Stomach (tissue), 9 donors: ENCODE measurements around the gene SIK3. TPM values are rescaled to one million over a fixed set of nuclear protein-coding genes. Genes with fewer than 3 reads are reported as not detected.
A peak's percentile ranks its signal among the peaks of the same experiment; 100 is the strongest.
"Not testable (repeated sequence)": the region's sequence is repeated elsewhere in the genome, so short reads cannot be mapped to it uniquely, and the experiment has no call there.

Experiments
- DNase-seq, 2 donors: peaks; one replicate each; pipeline versions ENCODE4 v3.0.0 to v3.0.0-alpha.2; 2013 to 2019
- H3K27ac ChIP-seq, 5 donors: fragments of 200-600 bp in 4 of 5; sonication (generic) in 4 of 5; one replicate each; pipeline ENCODE4 v1.5.1; 2013 to 2019; ENCODE audit warnings: mild to moderate bottlenecking in 1 of 5, moderate library complexity in 1 of 5
- H3K27me3 ChIP-seq, 3 donors: fragments of 200-600 bp; sonication (generic); one replicate each; pipeline ENCODE4 v1.5.1; 2017 to 2019; ENCODE audit warnings: mixed run types in 1 of 3
- H3K36me3 ChIP-seq, 4 donors: fragments of 200-600 bp; sonication (generic); 1 replicate in 3 of 4; 2 replicates in 1 of 4; pipeline ENCODE4 v1.5.1; 2016 to 2019
- H3K4me1 ChIP-seq, 4 donors: fragments of 200-600 bp; sonication (generic); one replicate each; pipeline ENCODE4 v1.5.1; 2016 to 2019
- H3K4me3 ChIP-seq, 4 donors: fragments of 200-600 bp; sonication (generic) in 3 of 4; one replicate each; pipeline ENCODE4 v1.5.1; 2016 to 2019; ENCODE audit warnings: mild to moderate bottlenecking in 1 of 4
- H3K9me3 ChIP-seq, 4 donors: fragments of 200-600 bp; sonication (generic); one replicate each; pipeline ENCODE4 v1.5.1; 2016 to 2019
- CTCF ChIP-seq, 7 experiments: fragments of 450-650 bp in 4 of 7; fragments of 200-600 bp in 3 of 7; sonication (generic) in 3 of 7; IDR thresholded peaks; one replicate each; pipeline ENCODE4 v1.5.1; 2016 to 2019; ENCODE audit warnings: antibody characterized with exemption in 7 of 7, control low read depth in 2 of 7, mild to moderate bottlenecking in 1 of 7
- EP300 ChIP-seq: sonication (generic); formaldehyde crosslinking; IDR thresholded peaks from one replicate; pipeline ENCODE4 v1.6.1; 2017; ENCODE audit warnings: antibody characterized with exemption
- POLR2A ChIP-seq, 4 donors: fragments of 450-650 bp; IDR thresholded peaks; one replicate each; pipeline ENCODE4 v1.6.1; 2016; ENCODE audit warnings: antibody characterized with exemption in 4 of 4, control low read depth in 2 of 4, mild to moderate bottlenecking in 1 of 4, moderate library complexity in 1 of 4
- POLR2AphosphoS5 ChIP-seq, 3 donors: sonication (generic); formaldehyde crosslinking; IDR thresholded peaks; one replicate each; pipeline ENCODE4 v1.6.1; 2016; ENCODE audit warnings: antibody characterized with exemption in 3 of 3
- WGBS, 5 donors: extraction: QIAGEN DNeasy Blood & Tissue Kit in 3 of 5; methylation state at CpG; one replicate each; pipeline versions ENCODE4 v1.1.5 to v1.1.7; 2013 to 2018; 5-methylcytosine and 5-hydroxymethylcytosine counted together
- intact Hi-C: fragments of 100-400 bp; cut with DNase I; formaldehyde crosslinking; loops from one replicate; pipeline ENCODE4 v1.15.1; 2023; ENCODE audit warnings: low total_unique reads
- polyA plus RNA-seq, 3 donors: library from polyadenylated mRNA; stranded (reverse); fragments of 200-250 nt; gene quantifications; one replicate each; pipeline ENCODE4 v1.2.3, GENCODE V29; 2013
- total RNA-seq, 5 donors: library from RNA; depleted of rRNA; stranded (reverse); fragments of >200 nt; gene quantifications; one replicate each; pipeline versions ENCODE4 v1.1.0 to v1.2.3, GENCODE V29; 2014 to 2016
- donor health status: healthy with polysubstance abuse.
- donor health status: Bipolar disorder and iron deficiency.
- donor health status: healthy.

The SIK3 gene
- total and polyA plus RNA-seq, 8 donors, result 6.5 to 97.8 (median 23.7) TPM

- DNase-seq, result no peak
- H3K4me1 ChIP-seq, result peaks cover 16 to 52% (median 28%) of the 10 kb centered on the region in 4 donors
- no peaks in the 10 kb centered on the region for H3K9me3 ChIP-seq
- H3K27ac ChIP-seq, result no peak overlapping the region
- intact Hi-C loops, result no loop called here
- no peak overlapping the region for H3K4me3 ChIP-seq
- H3K36me3 ChIP-seq, result no peaks in the 10 kb centered on the region
- H3K27me3 ChIP-seq, result no peaks in the 10 kb centered on the region
- no peak for TF ChIP-seq POLR2A (IDR thresholded peaks at IDR 0.05)
- TF ChIP-seq POLR2AphosphoS5 (IDR thresholded peaks at IDR 0.05), result no peak
- TF ChIP-seq CTCF (IDR thresholded peaks at IDR 0.05), result no peak
- no peak for TF ChIP-seq EP300
Measured at GRCh38 chr11:117034901-117035300, 63.3 kb downstream of the SIK3 start.

DNA sequence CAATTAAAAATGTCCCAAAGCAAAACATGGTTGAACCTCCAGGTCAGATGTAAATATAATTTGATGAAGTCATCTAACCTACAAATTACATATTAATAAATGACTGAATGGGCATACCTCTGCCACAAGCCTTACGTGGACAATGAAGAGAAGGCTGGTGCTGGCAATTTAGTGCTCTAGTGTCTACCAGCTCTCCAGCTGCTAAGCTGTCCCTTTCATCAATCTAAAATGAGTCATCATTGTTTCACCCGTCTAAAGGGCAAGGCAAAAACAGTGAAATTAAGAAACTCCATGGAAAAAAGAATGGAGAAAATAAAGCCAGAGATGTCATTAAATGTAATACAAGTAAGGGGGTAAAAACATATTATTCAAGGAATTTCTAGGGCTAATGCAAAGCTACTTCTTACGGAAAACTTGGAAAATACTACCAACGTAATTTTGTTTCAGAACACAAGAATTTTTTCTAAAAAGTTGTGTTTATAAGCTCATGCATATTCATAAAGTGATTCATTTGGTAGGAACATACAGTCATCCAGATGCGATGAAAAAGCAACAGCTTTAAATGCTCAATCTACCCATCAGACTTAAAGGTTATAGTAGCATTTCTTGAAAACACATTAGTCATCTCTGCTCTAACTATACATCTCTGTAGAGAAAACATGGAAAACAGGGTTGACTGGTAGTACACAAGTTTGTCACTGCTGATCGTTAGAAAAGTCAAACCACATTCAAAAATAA is 71.5 kb downstream of the SIK3 start:
- no peak for DNase-seq
- no peaks in the 10 kb centered on the region for H3K9me3 ChIP-seq
- H3K36me3 ChIP-seq, result no peaks in the 10 kb centered on the region
- no peak overlapping the region for H3K4me3 ChIP-seq
- H3K27me3 ChIP-seq, result no peaks in the 10 kb centered on the region
- H3K27ac ChIP-seq, result no peak overlapping the region
- peaks cover 18 to 74% (median 38%) of the 10 kb centered on the region in 4 donors for H3K4me1 ChIP-seq
- 71 to 78% (median 77%) methylated on average over 6 of the region's 6 CpGs for WGBS, 5 donors
- TF ChIP-seq POLR2AphosphoS5 (IDR thresholded peaks at IDR 0.05), result no peak
- TF ChIP-seq POLR2A (IDR thresholded peaks at IDR 0.05), result no peak
- no peak for TF ChIP-seq EP300
- no peak for TF ChIP-seq CTCF (IDR thresholded peaks at IDR 0.05)
- intact Hi-C loops, result no loop called here

- intact Hi-C loops, H3K27ac ChIP-seq, H3K9me3 ChIP-seq, DNase-seq, H3K4me3 ChIP-seq, H3K27me3 ChIP-seq, H3K36me3 ChIP-seq: not testable (repeated sequence)
- H3K4me1 ChIP-seq, result peaks cover 29 to 87% (median 58%) of the 10 kb centered on the region in 4 donors
- WGBS, 5 donors, result 92 to 99% (median 96%) methylated on average over 7 of the region's 7 CpGs
Measured at GRCh38 chr11:117023707-117024106, 74.5 kb downstream of the SIK3 start.

DNA sequence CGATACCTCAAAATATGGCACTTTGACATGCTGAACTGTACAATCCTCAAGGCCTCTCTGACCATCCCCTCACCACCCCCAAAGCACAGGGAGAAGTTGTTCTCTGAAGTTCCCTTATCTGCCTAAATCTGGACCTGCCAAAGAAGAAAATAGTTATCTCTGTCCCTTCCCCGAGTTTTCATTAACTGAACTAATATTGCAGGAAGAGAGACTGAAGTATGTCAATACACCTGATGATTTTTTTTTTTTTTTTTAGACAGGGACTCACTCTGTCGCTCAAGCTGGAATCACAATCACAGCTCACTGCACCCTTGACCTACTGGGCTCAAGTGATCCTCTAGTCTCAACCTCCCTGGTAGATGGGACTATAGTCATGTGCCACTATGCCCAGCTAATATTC is 75.0 kb downstream of the SIK3 start:
- H3K27ac ChIP-seq, result no peak overlapping the region
- no peaks in the 10 kb centered on the region for H3K36me3 ChIP-seq
- no peaks in the 10 kb centered on the region for H3K9me3 ChIP-seq
- no peak for DNase-seq
- intact Hi-C loops, result no loop called here
- TF ChIP-seq CTCF (IDR thresholded peaks at IDR 0.05), result no peak
- TF ChIP-seq POLR2AphosphoS5 (IDR thresholded peaks at IDR 0.05), result no peak
- no peak for TF ChIP-seq EP300
- no peak for TF ChIP-seq POLR2A (IDR thresholded peaks at IDR 0.05)
- H3K27me3 ChIP-seq, result no peaks in the 10 kb centered on the region
- 49 to 67% (median 54%) methylated on average over 3 of the region's 3 CpGs for WGBS, 5 donors
- no peak overlapping the region for H3K4me3 ChIP-seq
- peaks cover 29 to 92% (median 60%) of the 10 kb centered on the region in 4 donors for H3K4me1 ChIP-seq

DNA sequence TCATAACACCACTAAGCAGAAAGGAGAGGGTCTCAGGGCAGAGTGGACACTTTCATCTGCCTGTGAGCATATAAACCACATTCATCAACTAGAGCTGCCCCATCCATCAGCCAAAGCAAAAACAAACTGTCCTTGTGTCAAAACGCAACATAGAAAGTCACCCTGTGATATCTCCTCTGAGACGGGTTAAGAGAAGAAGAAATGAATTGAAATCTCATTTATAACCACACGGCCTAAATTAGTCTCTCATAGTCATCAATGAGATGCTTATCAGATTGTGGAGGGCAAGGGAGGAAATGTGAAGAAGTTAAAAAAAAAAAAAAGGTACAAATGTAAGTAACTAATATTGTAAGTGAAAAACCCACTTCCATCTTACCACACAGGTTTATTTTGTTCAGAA is 75.7 kb downstream of the SIK3 start:
- 40 to 55% (median 51%) methylated on average over 3 of the region's 3 CpGs for WGBS, 5 donors
- DNase-seq, result no peak
- TF ChIP-seq POLR2A (IDR thresholded peaks at IDR 0.05) (no peak), EP300 (no peak), POLR2AphosphoS5 (IDR thresholded peaks at IDR 0.05) (no peak)
- Histone ChIP-seq H3K9me3 (no peaks in the 10 kb centered on the region), H3K27ac (peak overlapping the region in 2 of 5 donors; percentile 6 to 25), H3K36me3 (no peaks in the 10 kb centered on the region), H3K27me3 (no peaks in the 10 kb centered on the region), H3K4me3 (no peak overlapping the region), H3K4me1 (peaks cover 29 to 98% (median 61%) of the 10 kb centered on the region in 4 donors)
- intact Hi-C loops, result no loop called here
